ENCODE results near the gene C1R. TPM values are rescaled to one million over a fixed set of nuclear protein-coding genes. Genes with fewer than 3 reads are reported as not detected.

C1R gene
- polyA plus RNA-seq, 1 of the 3 experiments (the other 2 are of a cell fraction): 20.1 TPM

DNA sequence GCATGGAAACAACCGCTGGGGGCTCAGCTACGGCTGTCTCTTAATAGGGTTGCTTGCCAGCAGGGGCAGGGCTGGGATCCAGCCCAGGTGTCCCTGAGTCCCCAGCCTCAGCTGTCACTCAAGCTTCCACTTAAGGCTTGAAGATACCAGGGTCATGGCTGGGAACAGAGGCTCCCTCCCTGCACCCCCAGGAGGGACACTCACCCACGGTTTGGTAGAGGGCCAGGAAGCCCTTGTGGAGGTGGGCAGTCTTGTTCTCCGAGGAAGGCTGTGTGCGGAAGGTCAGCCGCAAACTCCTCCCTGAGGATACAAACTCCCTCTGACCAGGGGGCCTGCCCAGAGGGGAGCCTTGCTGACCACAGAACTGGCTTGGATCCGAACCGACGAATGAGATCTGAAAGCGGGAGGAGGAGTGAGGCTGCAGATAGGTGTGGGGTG, 9.5 kb upstream of the C1R start:
- CTCF ChIA-PET: interaction anchor here (1.5 to 1.9 kb wide), 3 partner anchors 8 to 11 kb away, joined by 3 to 11 read pairs (median 4); no protein-coding TSS in a partner anchor
- TF ChIP-seq CHD2 (IDR thresholded peaks at IDR 0.05; ENCODE audit: low read length, partially characterized antibody): no peak
- TF ChIP-seq EP300 (IDR thresholded peaks at IDR 0.05; ENCODE audit: borderline replicate concordance in 1 of 2, low read depth in 1 of 2, low read length in 1 of 2): no peak
- TF ChIP-seq, protein P1, sequence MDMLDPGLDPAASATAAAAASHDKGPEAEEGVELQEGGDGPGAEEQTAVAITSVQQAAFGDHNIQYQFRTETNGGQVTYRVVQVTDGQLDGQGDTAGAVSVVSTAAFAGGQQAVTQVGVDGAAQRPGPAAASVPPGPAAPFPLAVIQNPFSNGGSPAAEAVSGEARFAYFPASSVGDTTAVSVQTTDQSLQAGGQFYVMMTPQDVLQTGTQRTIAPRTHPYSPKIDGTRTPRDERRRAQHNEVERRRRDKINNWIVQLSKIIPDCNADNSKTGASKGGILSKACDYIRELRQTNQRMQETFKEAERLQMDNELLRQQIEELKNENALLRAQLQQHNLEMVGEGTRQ (IDR thresholded peaks at IDR 0.05; ENCODE audit: borderline replicate concordance, low read depth, low read length): no peak
- TF ChIP-seq ELF1 (IDR thresholded peaks at IDR 0.05): no peak
- 72% methylated on average over 10 of the region's 10 CpGs for WGBS (ENCODE audit: low lambda C conversion rate)
- Histone ChIP-seq H3K9me3 (0 out of 2 replicates have a peak, but pooled peaks cover 6% of the 10 kb centered on the region), H4K20me1 (ENCODE audit: insufficient read depth) (no peaks in the 10 kb centered on the region), H3K27ac (ENCODE audit: low read depth in 2 of 2, low read length in 1 of 2) (no peak overlapping the region), H3K9me2 (no peaks in the 10 kb centered on the region), H3K4me3 (ENCODE audit: low read depth in 2 of 2, low read length in 1 of 2) (no peak overlapping the region), H2AFZ (ENCODE audit: low read depth) (no peak overlapping the region), H3K4me2 (no peak overlapping the region), H3K79me2 (ENCODE audit: insufficient read depth) (no peaks in the 10 kb centered on the region), H3K36me3 (replicated peaks in 1 of 2; ENCODE audit: control insufficient read depth in 1 of 2, insufficient read depth in 2 of 2, low read length in 1 of 2) (peaks cover 0 to 5% of the 10 kb centered on the region in 2 experiments), H3F3A (replicated peaks; ENCODE audit: insufficient read depth) (no peaks in the 10 kb centered on the region), H3K27me3 (ENCODE audit: insufficient read depth) (no peaks in the 10 kb centered on the region), H3K4me1 (ENCODE audit: control insufficient read depth in 1 of 2, insufficient read depth in 2 of 2, low read depth in 1 of 2, low read length in 1 of 2) (no peaks in the 10 kb centered on the region), H3K9ac (no peak overlapping the region)
- POLR2A ChIA-PET: no interaction called here
- no peak for DNase-seq

DNA sequence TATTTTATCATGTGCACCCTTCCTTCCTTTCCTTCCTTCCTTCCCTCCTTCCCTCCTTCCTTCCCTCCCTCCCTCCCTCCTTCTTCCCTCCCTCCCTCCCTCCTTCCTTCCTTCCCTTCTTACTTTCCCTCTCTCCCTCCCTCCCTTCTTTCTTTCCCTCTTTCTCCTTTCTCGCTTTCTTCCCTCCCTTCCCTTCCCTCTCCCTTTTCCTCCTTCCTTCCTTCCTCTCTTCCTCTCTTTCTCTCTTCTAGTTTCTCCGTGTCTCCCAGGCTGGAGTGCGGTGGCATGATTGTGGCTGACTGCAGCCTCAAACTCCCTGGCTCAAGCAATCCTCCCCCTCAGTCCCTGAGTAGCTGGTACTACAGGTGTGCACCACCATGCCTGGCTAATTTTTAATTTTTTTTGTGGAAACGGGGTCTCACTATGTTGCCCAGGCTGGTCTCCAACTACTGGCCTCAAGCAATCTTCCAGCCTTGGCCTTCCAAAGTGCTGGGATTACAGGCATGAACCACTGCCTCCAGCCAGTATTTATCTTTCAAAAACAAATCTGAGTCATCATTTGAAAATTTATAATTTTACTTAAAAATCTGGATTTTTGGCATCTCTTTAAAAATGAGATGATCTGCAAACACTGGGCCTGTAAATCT, 8.9 kb upstream of the C1R start:
- H4K20me1 ChIP-seq (ENCODE audit: insufficient read depth): no peaks in the 10 kb centered on the region
- CTCF ChIA-PET: interaction anchor here (2.1 kb wide), 1 partner anchor 8 kb away, joined by 10 read pairs; the partner anchor contains the start of gene C1RL
- H3F3A ChIP-seq (replicated peaks; ENCODE audit: insufficient read depth): no peaks in the 10 kb centered on the region
- DNase-seq: no peak
- peaks cover 0 to 5% of the 10 kb centered on the region in 2 experiments for H3K36me3 ChIP-seq (replicated peaks in 1 of 2; ENCODE audit: control insufficient read depth in 1 of 2, insufficient read depth in 2 of 2, low read length in 1 of 2)
- H2AFZ ChIP-seq (ENCODE audit: low read depth): no peak overlapping the region
- POLR2A ChIA-PET: no interaction called here
- H3K4me2 ChIP-seq: no peak overlapping the region
- H3K27me3 ChIP-seq (ENCODE audit: insufficient read depth): no peaks in the 10 kb centered on the region
- WGBS (ENCODE audit: low lambda C conversion rate): 75% methylated on average over 4 of the region's 4 CpGs
- H3K9me2 ChIP-seq: no peaks in the 10 kb centered on the region
- no peaks in the 10 kb centered on the region for H3K79me2 ChIP-seq (ENCODE audit: insufficient read depth)
- no peak for TF ChIP-seq SIN3A (IDR thresholded peaks at IDR 0.05; ENCODE audit: borderline replicate concordance, low read depth, low read length)
- TF ChIP-seq, protein P2, sequence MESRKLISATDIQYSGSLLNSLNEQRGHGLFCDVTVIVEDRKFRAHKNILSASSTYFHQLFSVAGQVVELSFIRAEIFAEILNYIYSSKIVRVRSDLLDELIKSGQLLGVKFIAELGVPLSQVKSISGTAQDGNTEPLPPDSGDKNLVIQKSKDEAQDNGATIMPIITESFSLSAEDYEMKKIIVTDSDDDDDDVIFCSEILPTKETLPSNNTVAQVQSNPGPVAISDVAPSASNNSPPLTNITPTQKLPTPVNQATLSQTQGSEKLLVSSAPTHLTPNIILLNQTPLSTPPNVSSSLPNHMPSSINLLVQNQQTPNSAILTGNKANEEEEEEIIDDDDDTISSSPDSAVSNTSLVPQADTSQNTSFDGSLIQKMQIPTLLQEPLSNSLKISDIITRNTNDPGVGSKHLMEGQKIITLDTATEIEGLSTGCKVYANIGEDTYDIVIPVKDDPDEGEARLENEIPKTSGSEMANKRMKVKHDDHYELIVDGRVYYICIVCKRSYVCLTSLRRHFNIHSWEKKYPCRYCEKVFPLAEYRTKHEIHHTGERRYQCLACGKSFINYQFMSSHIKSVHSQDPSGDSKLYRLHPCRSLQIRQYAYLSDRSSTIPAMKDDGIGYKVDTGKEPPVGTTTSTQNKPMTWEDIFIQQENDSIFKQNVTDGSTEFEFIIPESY (IDR thresholded peaks at IDR 0.05; ENCODE audit: borderline replicate concordance, low read depth): no peak
- no peak overlapping the region for H3K27ac ChIP-seq (ENCODE audit: low read depth in 2 of 2, low read length in 1 of 2)
- H3K4me1 ChIP-seq (ENCODE audit: control insufficient read depth in 1 of 2, insufficient read depth in 2 of 2, low read depth in 1 of 2, low read length in 1 of 2): no peaks in the 10 kb centered on the region
- H3K4me3 ChIP-seq (ENCODE audit: low read depth in 2 of 2, low read length in 1 of 2): no peak overlapping the region
- H3K9ac ChIP-seq: no peak overlapping the region
- H3K9me3 ChIP-seq: 0 out of 2 replicates have a peak, but pooled peaks cover 6% of the 10 kb centered on the region

DNA sequence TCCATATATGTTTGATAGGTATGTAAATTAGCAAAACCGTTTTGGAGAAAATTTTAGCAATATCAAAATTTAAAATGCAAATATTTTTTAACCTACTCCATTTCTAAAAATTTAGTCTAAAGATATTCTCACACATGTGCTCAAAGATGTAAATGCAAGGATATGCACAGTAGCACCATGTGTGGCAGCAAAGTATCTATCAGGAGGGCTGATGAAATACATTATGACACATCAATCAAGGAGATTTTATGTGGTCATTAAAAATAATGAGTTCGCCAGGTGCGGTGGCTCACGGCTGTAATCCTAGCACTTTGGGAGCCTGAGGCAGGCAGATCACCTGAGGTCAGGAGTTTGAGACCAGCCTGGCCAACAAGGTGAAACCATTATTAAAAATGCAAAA, 8.0 kb upstream of the C1R start:
- Histone ChIP-seq H4K20me1 (ENCODE audit: insufficient read depth) (no peaks in the 10 kb centered on the region), H3K9ac (no peak overlapping the region), H3K9me3 (no peaks in the 10 kb centered on the region), H3F3A (replicated peaks; ENCODE audit: insufficient read depth) (no peaks in the 10 kb centered on the region), H3K27me3 (ENCODE audit: insufficient read depth) (no peaks in the 10 kb centered on the region), H3K9me2 (no peaks in the 10 kb centered on the region), H3K4me1 (ENCODE audit: control insufficient read depth in 1 of 2, insufficient read depth in 2 of 2, low read depth in 1 of 2, low read length in 1 of 2) (no peaks in the 10 kb centered on the region), H3K4me2 (no peak overlapping the region), H2AFZ (ENCODE audit: low read depth) (no peak overlapping the region), H3K4me3 (ENCODE audit: low read depth in 2 of 2, low read length in 1 of 2) (no peak overlapping the region), H3K27ac (ENCODE audit: low read depth in 2 of 2, low read length in 1 of 2) (no peak overlapping the region), H3K79me2 (ENCODE audit: insufficient read depth) (no peaks in the 10 kb centered on the region), H3K36me3 (replicated peaks in 1 of 2; ENCODE audit: control insufficient read depth in 1 of 2, insufficient read depth in 2 of 2, low read length in 1 of 2) (no peaks in the 10 kb centered on the region)
- CTCF ChIA-PET: interaction anchor here (1.0 to 2.1 kb wide), 3 partner anchors 9 to 156 kb away, joined by 6 to 10 read pairs (median 8); partner anchors contain the start of gene C1RL
- POLR2A ChIA-PET: no interaction called here
- 77% methylated on average over 4 of the region's 4 CpGs for WGBS (ENCODE audit: low lambda C conversion rate)
- no peak for DNase-seq
- TF ChIP-seq RCOR1 (IDR thresholded peaks at IDR 0.05; ENCODE audit: low read length) (no peak), EZH2phosphoT487 (IDR thresholded peaks at IDR 0.05; ENCODE audit: borderline replicate concordance, low read depth) (no peak), FOXJ3 (CRISPR knock-in tag; IDR thresholded peaks at IDR 0.05) (no peak), TEAD4 (IDR thresholded peaks at IDR 0.05; ENCODE audit: borderline replicate concordance, insufficient read depth) (no peak), FOSL2 (IDR thresholded peaks at IDR 0.05; ENCODE audit: borderline replicate concordance, low read depth) (no peak), GATA2 (CRISPR knock-in tag; IDR thresholded peaks at IDR 0.05) (no peak), SMC3 (IDR thresholded peaks at IDR 0.05; ENCODE audit: low read depth, low read length) (no peak), MEF2A (IDR thresholded peaks at IDR 0.05; ENCODE audit: borderline replicate concordance, low read depth) (no peak), MXI1 (IDR thresholded peaks at IDR 0.05; ENCODE audit: low read depth, low read length) (no peak)
- TF ChIP-seq, protein P3, sequence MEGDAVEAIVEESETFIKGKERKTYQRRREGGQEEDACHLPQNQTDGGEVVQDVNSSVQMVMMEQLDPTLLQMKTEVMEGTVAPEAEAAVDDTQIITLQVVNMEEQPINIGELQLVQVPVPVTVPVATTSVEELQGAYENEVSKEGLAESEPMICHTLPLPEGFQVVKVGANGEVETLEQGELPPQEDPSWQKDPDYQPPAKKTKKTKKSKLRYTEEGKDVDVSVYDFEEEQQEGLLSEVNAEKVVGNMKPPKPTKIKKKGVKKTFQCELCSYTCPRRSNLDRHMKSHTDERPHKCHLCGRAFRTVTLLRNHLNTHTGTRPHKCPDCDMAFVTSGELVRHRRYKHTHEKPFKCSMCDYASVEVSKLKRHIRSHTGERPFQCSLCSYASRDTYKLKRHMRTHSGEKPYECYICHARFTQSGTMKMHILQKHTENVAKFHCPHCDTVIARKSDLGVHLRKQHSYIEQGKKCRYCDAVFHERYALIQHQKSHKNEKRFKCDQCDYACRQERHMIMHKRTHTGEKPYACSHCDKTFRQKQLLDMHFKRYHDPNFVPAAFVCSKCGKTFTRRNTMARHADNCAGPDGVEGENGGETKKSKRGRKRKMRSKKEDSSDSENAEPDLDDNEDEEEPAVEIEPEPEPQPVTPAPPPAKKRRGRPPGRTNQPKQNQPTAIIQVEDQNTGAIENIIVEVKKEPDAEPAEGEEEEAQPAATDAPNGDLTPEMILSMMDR (IDR thresholded peaks at IDR 0.05): no peak

All from SK-N-SH (cell line).